ENCODE results near the gene ITGB4. TPM values are rescaled to one million over a fixed set of nuclear protein-coding genes. Genes with fewer than 3 reads are reported as not detected.
"Not testable (repeated sequence)": the region's sequence is repeated elsewhere in the genome, so short reads cannot be mapped to it uniquely, and the experiment has no call there.

The ITGB4 gene
- total RNA-seq, 2 experiments from 2014 or later = 0.69 to 1.8 TPM

DNA sequence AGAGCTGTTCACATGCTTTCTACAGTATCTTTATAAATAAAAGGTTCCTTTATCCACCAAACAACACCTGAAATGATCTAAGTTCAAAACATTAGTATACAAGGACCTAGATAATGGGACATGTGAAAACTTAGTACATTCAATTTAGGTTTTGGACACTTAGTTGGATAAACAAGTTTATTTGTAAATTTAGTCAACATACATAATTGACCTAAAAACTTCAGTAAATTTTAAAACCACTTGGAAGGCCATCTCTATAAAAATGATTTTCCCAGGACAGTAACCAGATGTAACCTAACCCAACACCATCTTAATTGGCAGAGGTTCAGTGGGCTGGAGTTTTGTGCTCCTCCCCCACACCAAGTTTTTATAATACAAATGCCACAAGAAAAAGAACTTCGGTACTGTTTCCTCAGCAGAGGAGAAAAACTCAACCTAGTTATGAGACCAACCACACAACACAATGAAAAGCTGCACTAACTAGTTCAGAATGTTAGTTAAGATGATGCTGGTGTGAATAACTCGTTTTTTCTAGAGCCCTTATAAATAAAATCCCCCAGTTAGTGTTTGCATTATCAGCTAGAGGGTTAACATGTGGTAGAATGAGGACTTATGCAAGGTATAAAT is 56.1 kb downstream of the ITGB4 start:
- ChIA-PET POLR2A (interaction anchor here (0.5 to 7.5 kb wide), 20 partner anchors 8 to 515 kb away, joined by 3 to 215 read pairs (median 11); partner anchors contain the start of genes GALK1, TRIM65, UNC13D and UNK), CTCF (interaction anchor here (0.7 to 6.1 kb wide), 12 partner anchors 9 to 119 kb away, joined by 3 to 40 read pairs (median 6); partner anchors contain the start of genes GALK1 and TRIM65)
- intact Hi-C loops (cut with micrococcal nuclease) = no loop called here
- TF ChIP-seq, protein P1, sequence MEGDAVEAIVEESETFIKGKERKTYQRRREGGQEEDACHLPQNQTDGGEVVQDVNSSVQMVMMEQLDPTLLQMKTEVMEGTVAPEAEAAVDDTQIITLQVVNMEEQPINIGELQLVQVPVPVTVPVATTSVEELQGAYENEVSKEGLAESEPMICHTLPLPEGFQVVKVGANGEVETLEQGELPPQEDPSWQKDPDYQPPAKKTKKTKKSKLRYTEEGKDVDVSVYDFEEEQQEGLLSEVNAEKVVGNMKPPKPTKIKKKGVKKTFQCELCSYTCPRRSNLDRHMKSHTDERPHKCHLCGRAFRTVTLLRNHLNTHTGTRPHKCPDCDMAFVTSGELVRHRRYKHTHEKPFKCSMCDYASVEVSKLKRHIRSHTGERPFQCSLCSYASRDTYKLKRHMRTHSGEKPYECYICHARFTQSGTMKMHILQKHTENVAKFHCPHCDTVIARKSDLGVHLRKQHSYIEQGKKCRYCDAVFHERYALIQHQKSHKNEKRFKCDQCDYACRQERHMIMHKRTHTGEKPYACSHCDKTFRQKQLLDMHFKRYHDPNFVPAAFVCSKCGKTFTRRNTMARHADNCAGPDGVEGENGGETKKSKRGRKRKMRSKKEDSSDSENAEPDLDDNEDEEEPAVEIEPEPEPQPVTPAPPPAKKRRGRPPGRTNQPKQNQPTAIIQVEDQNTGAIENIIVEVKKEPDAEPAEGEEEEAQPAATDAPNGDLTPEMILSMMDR (IDR thresholded peaks at IDR 0.05) = no peak
- H3K27me3 Mint-ChIP-seq = peaks cover 2% of the 10 kb centered on the region
- peaks cover 31% of the 10 kb centered on the region for H3K4me1 Mint-ChIP-seq (ENCODE audit: low read depth)
- H3K27ac Mint-ChIP-seq = peak overlapping the region; percentile 70
- H3K9me3 Mint-ChIP-seq = no peaks in the 10 kb centered on the region
- peak overlapping the region; percentile 88 for H3K4me3 Mint-ChIP-seq
- H3K36me3 Mint-ChIP-seq (ENCODE audit: low read depth) = peaks cover 31% of the 10 kb centered on the region
- ATAC-seq = no peak
- DNase-seq = no peak

GRCh38 chr17:75778066-75778860 is 57.0 kb downstream of the ITGB4 start:
- peak overlapping the region; percentile 95 for H3K27ac Mint-ChIP-seq
- H3K4me3 Mint-ChIP-seq = peak overlapping the region; percentile 88
- ChIA-PET CTCF (interaction anchor here (0.8 to 6.1 kb wide), 10 partner anchors 8 to 83 kb away, joined by 3 to 40 read pairs (median 10); partner anchors contain the start of gene GALK1), POLR2A (interaction anchor here (0.5 to 7.5 kb wide), 19 partner anchors 7 to 336 kb away, joined by 3 to 215 read pairs (median 7); partner anchors contain the start of genes GALK1, MRPL38, TRIM65 and UNK)
- DNase-seq; H3K27me3 Mint-ChIP-seq; intact Hi-C loops (cut with micrococcal nuclease); H3K9me3 Mint-ChIP-seq; ATAC-seq: not testable (repeated sequence)
- peaks cover 31% of the 10 kb centered on the region for H3K36me3 Mint-ChIP-seq (ENCODE audit: low read depth)
- peaks cover 36% of the 10 kb centered on the region for H3K4me1 Mint-ChIP-seq (ENCODE audit: low read depth)

- ATAC-seq (peak; percentile 2), DNase-seq (peak; percentile 84)
- ChIA-PET POLR2A (interaction anchor here (0.8 to 7.5 kb wide), 13 partner anchors 9 to 251 kb away, joined by 3 to 215 read pairs (median 7); partner anchors contain the start of genes GALK1, MRPL38, TRIM65 and WBP2), CTCF (interaction anchor here (0.8 to 6.1 kb wide), 6 partner anchors 7 to 83 kb away, joined by 3 to 40 read pairs (median 10); partner anchors contain the start of gene GALK1)
- Mint-ChIP-seq H3K9me3 (no peaks in the 10 kb centered on the region), H3K27ac (peak overlapping the region; percentile 95), H3K4me1 (ENCODE audit: low read depth) (peaks cover 42% of the 10 kb centered on the region), H3K27me3 (peaks cover 2% of the 10 kb centered on the region), H3K36me3 (ENCODE audit: low read depth) (peaks cover 31% of the 10 kb centered on the region), H3K4me3 (peak overlapping the region; percentile 88)
- TF ChIP-seq, protein P1 (IDR thresholded peaks at IDR 0.05) = peak; percentile 80
- intact Hi-C loops (cut with micrococcal nuclease) = no loop called here
Measured at GRCh38 chr17:75778861-75779249, 57.6 kb downstream of the ITGB4 start.

DNA sequence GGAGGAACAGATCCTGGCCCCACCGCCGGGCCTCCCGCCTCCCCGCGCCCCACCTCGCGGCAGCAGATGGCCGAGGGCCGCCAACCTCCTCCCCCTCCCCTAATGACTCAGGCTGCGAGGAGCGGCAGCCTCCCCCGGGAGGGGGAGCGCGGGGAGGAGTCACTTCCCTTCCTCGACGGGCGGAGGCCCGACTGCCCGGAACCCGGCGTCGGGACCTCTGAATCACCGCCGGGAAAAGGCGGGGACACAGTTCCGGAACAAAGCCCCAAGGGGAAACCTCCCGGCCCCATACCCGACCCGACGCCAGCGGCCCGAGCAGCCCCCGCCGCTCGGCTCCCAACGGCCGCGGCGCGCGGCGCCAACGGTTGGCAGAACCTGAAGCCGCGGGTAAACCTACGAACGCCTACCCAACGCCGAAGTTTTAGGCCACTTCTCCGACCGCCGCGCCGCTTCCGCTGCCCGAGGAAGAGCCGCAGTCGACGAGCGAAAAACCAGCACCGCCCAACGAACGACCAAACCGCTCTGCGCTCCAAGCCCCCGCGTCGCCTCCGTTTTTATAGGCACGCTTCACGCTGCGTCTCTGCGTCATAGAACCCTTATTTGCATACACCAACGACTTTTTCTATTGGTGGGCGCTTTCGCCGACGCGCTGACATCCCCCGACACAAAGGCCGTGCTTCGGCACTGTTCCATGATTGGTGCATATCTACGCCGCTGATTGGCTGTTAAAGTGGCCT is 58.2 kb downstream of the ITGB4 start:
- intact Hi-C loops (cut with micrococcal nuclease) = no loop called here
- H3K27me3 Mint-ChIP-seq = peaks cover 2% of the 10 kb centered on the region
- no peaks in the 10 kb centered on the region for H3K9me3 Mint-ChIP-seq
- TF ChIP-seq, protein P1 (IDR thresholded peaks at IDR 0.05) = no peak
- peak overlapping the region; percentile 88 for H3K4me3 Mint-ChIP-seq
- H3K4me1 Mint-ChIP-seq (ENCODE audit: low read depth) = peaks cover 42% of the 10 kb centered on the region
- CTCF ChIA-PET = interaction anchor here (1.0 to 6.1 kb wide), 3 partner anchors 14 to 108 kb away, joined by 4 to 40 read pairs (median 13); partner anchors contain the start of gene GALK1
- POLR2A ChIA-PET = interaction anchor here (0.7 to 7.5 kb wide), 14 partner anchors 10 to 125 kb away, joined by 3 to 215 read pairs (median 6); partner anchors contain the start of genes GALK1, MRPL38, TRIM65 and WBP2
- H3K27ac Mint-ChIP-seq = peak overlapping the region; percentile 95
- peaks cover 31% of the 10 kb centered on the region for H3K36me3 Mint-ChIP-seq (ENCODE audit: low read depth)
- ATAC-seq (peak; percentile 69), DNase-seq (peak; percentile 96)
